Subcutaneous abdominal adipose tissue (tissue), 5 donors: Measurements from ENCODE around the gene MYLK.

Source experiments
- H3K27ac ChIP-seq: one replicate; pipeline ENCODE4 v1.7.0; 2013; ENCODE audit warnings: low read depth, mild to moderate bottlenecking, inconsistent platforms, low read length, moderate library complexity
- H3K27me3 ChIP-seq, 5 donors: one replicate each; pipeline ENCODE4 v1.7.0; 2013; ENCODE audit warnings: low read length in 5 of 5, inconsistent platforms in 1 of 5; ENCODE audit not compliant: control insufficient read depth in 5 of 5, insufficient read depth in 4 of 5
- H3K36me3 ChIP-seq, 5 donors: one replicate each; pipeline ENCODE4 v1.7.0; 2013; ENCODE audit warnings: low read length in 5 of 5; ENCODE audit not compliant: control insufficient read depth in 5 of 5, insufficient read depth in 5 of 5
- H3K4me1 ChIP-seq, 5 donors: one replicate each; pipeline ENCODE4 v1.7.0; 2013; ENCODE audit warnings: low read length in 5 of 5, mild to moderate bottlenecking in 3 of 5, moderate library complexity in 1 of 5; ENCODE audit not compliant: control insufficient read depth in 5 of 5, insufficient read depth in 5 of 5
- H3K4me3 ChIP-seq, 5 donors: one replicate each; pipeline ENCODE4 v1.7.0; 2013; ENCODE audit warnings: low read length in 5 of 5, low read depth in 1 of 5
- H3K9ac ChIP-seq, 5 donors: one replicate each; pipeline ENCODE4 v1.7.0; 2013; ENCODE audit warnings: low read length in 5 of 5, mild to moderate bottlenecking in 4 of 5, moderate library complexity in 3 of 5
- H3K9me3 ChIP-seq, 5 donors: one replicate each; pipeline ENCODE4 v1.7.0; 2013; ENCODE audit warnings: low read length in 5 of 5; ENCODE audit not compliant: control insufficient read depth in 5 of 5
- donor health status: healthy.
- donor health status: healthy.
- donor health status: healthy.
- donor health status: healthy.
- donor health status: healthy.

The MYLK gene

GRCh38 chr3:123626881-123627280, 257.3 kb downstream of the MYLK start:
- Histone ChIP-seq H3K27ac (no peak overlapping the region), H3K36me3 (peaks cover 8 to 66% (median 51%) of the 10 kb centered on the region in 5 donors), H3K9me3 (no peaks in the 10 kb centered on the region), H3K4me3 (no peak overlapping the region), H3K27me3 (no peaks in the 10 kb centered on the region), H3K4me1 (peaks cover 0 to 51% (median 30%) of the 10 kb centered on the region in 5 donors), H3K9ac (no peak overlapping the region)

GRCh38 chr3:123624302-123624701, 259.8 kb downstream of the MYLK start:
- Histone ChIP-seq H3K9me3 (no peaks in the 10 kb centered on the region), H3K9ac (no peak overlapping the region), H3K27ac (no peak overlapping the region), H3K4me1 (peaks cover 2 to 39% (median 22%) of the 10 kb centered on the region in 5 donors), H3K4me3 (no peak overlapping the region), H3K27me3 (no peaks in the 10 kb centered on the region), H3K36me3 (peaks cover 8 to 63% (median 43%) of the 10 kb centered on the region in 5 donors)

GRCh38 chr3:123623346-123623880, 260.7 kb downstream of the MYLK start:
- H3K9ac ChIP-seq: no peak overlapping the region
- peaks cover 8 to 55% (median 35%) of the 10 kb centered on the region in 5 donors for H3K36me3 ChIP-seq
- no peak overlapping the region for H3K4me3 ChIP-seq
- no peaks in the 10 kb centered on the region for H3K9me3 ChIP-seq
- peak overlapping the region; percentile 33 for H3K27ac ChIP-seq
- peaks cover 10 to 39% (median 23%) of the 10 kb centered on the region in 5 donors for H3K4me1 ChIP-seq
- H3K27me3 ChIP-seq: no peaks in the 10 kb centered on the region

GRCh38 chr3:123622766-123623165, 261.4 kb downstream of the MYLK start:
- Histone ChIP-seq H3K4me1 (peaks cover 15 to 41% (median 24%) of the 10 kb centered on the region in 5 donors), H3K36me3 (peaks cover 8 to 51% (median 35%) of the 10 kb centered on the region in 5 donors), H3K27me3 (no peaks in the 10 kb centered on the region), H3K9ac (no peak overlapping the region), H3K9me3 (no peaks in the 10 kb centered on the region), H3K4me3 (no peak overlapping the region), H3K27ac (peak overlapping the region; percentile 37)

- Histone ChIP-seq H3K27me3 (no peaks in the 10 kb centered on the region), H3K9me3 (no peaks in the 10 kb centered on the region), H3K4me1 (peaks cover 15 to 48% (median 34%) of the 10 kb centered on the region in 5 donors), H3K9ac (no peak overlapping the region), H3K36me3 (peaks cover 8 to 46% (median 34%) of the 10 kb centered on the region in 5 donors), H3K27ac (peak overlapping the region; percentile 37), H3K4me3 (no peak overlapping the region)
These were observed 262.3 kb downstream of the MYLK start for GRCh38 chr3:123621850-123622189.

- no peaks in the 10 kb centered on the region for H3K9me3 ChIP-seq
- no peak overlapping the region for H3K4me3 ChIP-seq
- no peaks in the 10 kb centered on the region for H3K27me3 ChIP-seq
- no peak overlapping the region for H3K27ac ChIP-seq
- H3K9ac ChIP-seq: no peak overlapping the region
- H3K4me1 ChIP-seq: peaks cover 15 to 48% (median 34%) of the 10 kb centered on the region in 5 donors
- peaks cover 6 to 44% (median 29%) of the 10 kb centered on the region in 5 donors for H3K36me3 ChIP-seq
These were observed 262.8 kb downstream of the MYLK start for GRCh38 chr3:123621186-123621849.

- Histone ChIP-seq H3K27me3 (no peaks in the 10 kb centered on the region), H3K4me3 (no peak overlapping the region), H3K27ac (no peak overlapping the region), H3K4me1 (peaks cover 15 to 48% (median 34%) of the 10 kb centered on the region in 5 donors), H3K9me3 (no peaks in the 10 kb centered on the region), H3K9ac (no peak overlapping the region), H3K36me3 (peaks cover 0 to 37% (median 25%) of the 10 kb centered on the region in 5 donors)
These were observed 263.8 kb downstream of the MYLK start for GRCh38 chr3:123620343-123620742.

- Histone ChIP-seq H3K9ac (peak overlapping the region in 1 of 5 donors; percentile 2), H3K9me3 (no peaks in the 10 kb centered on the region), H3K4me3 (peak overlapping the region in 3 of 5 donors; percentile 18 to 58 (median 37)), H3K27me3 (no peaks in the 10 kb centered on the region), H3K27ac (peak overlapping the region; percentile 74), H3K36me3 (peaks cover 0 to 29% (median 19%) of the 10 kb centered on the region in 5 donors), H3K4me1 (peaks cover 15 to 45% (median 34%) of the 10 kb centered on the region in 5 donors)
These were observed 265.2 kb downstream of the MYLK start for GRCh38 chr3:123618768-123619484.

GRCh38 chr3:123618076-123618708, 265.9 kb downstream of the MYLK start:
- peaks cover 15 to 39% (median 34%) of the 10 kb centered on the region in 5 donors for H3K4me1 ChIP-seq
- H3K9ac ChIP-seq: peak overlapping the region in 2 of 5 donors; percentile 2 to 3
- no peaks in the 10 kb centered on the region for H3K9me3 ChIP-seq
- H3K4me3 ChIP-seq: peak overlapping the region; percentile 1 to 58 (median 34)
- H3K27ac ChIP-seq: peak overlapping the region; percentile 74
- no peaks in the 10 kb centered on the region for H3K27me3 ChIP-seq
- H3K36me3 ChIP-seq: peaks cover 3 to 34% (median 21%) of the 10 kb centered on the region in 5 donors
